GM10248 (cell line): ENCODE data around the gene TMC3.

Experiments
- CTCF ChIA-PET: fragments of 300-600 bp; sonication (Branson Sonifier 250); formaldehyde crosslinking; extraction: SDS; loops from one replicate; lab custom pipeline; 2021; ENCODE audit warnings: antibody characterized with exemption; lab: Yijun Ruan, JAX
- POLR2A ChIA-PET: fragments of 350-650 bp; sonication (Branson Sonifier 250); formaldehyde crosslinking; extraction: SDS; loops from one replicate; lab custom pipeline; 2020; ENCODE audit warnings: antibody characterized with exemption; lab: Yijun Ruan, JAX
- DNase-seq: peaks from one replicate; pipeline ENCODE4 v3.0.0; 2012; ENCODE audit errors: extremely low spot score
- CTCF ChIP-seq: IDR thresholded peaks from 2 replicates; pipeline ENCODE4 v1.5.1; 2012; ENCODE audit warnings: mild to moderate bottlenecking, low read depth; ENCODE audit errors: extremely low read depth, missing control alignments, control extremely low read depth

Gene TMC3

GRCh38 chr15:81316267-81316666 lies 57.7 kb downstream of the TMC3 start:
- DNase-seq = no peak
- TF ChIP-seq CTCF = no peak
- POLR2A ChIA-PET = interaction anchor here (0.6 kb wide), 1 partner anchor 15 kb away, joined by 3 read pairs; no protein-coding TSS in a partner anchor
- CTCF ChIA-PET = interaction anchor here (1.0 kb wide), 1 partner anchor 8 kb away, joined by 3 read pairs; no protein-coding TSS in a partner anchor

- ChIA-PET POLR2A (interaction anchor here (1.0 kb wide), 1 partner anchor 9 kb away, joined by 4 read pairs; the partner anchor contains the start of gene STARD5), CTCF (interaction anchor here (1.0 to 1.2 kb wide), 2 partner anchors 8 to 11 kb away, joined by 3 read pairs; no protein-coding TSS in a partner anchor)
- TF ChIP-seq CTCF = no peak
- DNase-seq = no peak
Measured at GRCh38 chr15:81315452-81316175, 58.4 kb downstream of the TMC3 start.

- TF ChIP-seq CTCF = no peak
- ChIA-PET POLR2A (no interaction called here), CTCF (interaction anchor here (1.2 kb wide), 2 partner anchors 10 kb away, joined by 3 read pairs; partner anchors contain the start of gene STARD5)
- no peak for DNase-seq
Measured at GRCh38 chr15:81314378-81314777, 59.6 kb downstream of the TMC3 start.

GRCh38 chr15:81313686-81314085 lies 60.3 kb downstream of the TMC3 start:
- TF ChIP-seq CTCF = no peak
- CTCF ChIA-PET = interaction anchor here (1.2 to 1.5 kb wide), 3 partner anchors 10 to 47 kb away, joined by 3 read pairs; partner anchors contain the start of gene STARD5
- POLR2A ChIA-PET = no interaction called here
- DNase-seq = no peak

- POLR2A ChIA-PET = interaction anchor here (0.7 kb wide), 1 partner anchor 57 kb away, joined by 3 read pairs; no protein-coding TSS in a partner anchor
- CTCF ChIA-PET = interaction anchor here (1.2 to 1.5 kb wide), 2 partner anchors 15 to 47 kb away, joined by 3 read pairs; no protein-coding TSS in a partner anchor
- no peak for DNase-seq
- TF ChIP-seq CTCF = no peak
Measured at GRCh38 chr15:81312790-81313543, 61.0 kb downstream of the TMC3 start.
